Heart left ventricle (tissue), 16 donors: ENCODE results near the gene STPG3. TPM values are rescaled to one million over a fixed set of nuclear protein-coding genes. Genes with fewer than 3 reads are reported as not detected.

Source experiments
- ATAC-seq, 4 donors: fragments of 200-7000 bp; cut with Tn5 transposase; one replicate each; pipeline ENCODE4 v1.9.1; 2020 to 2022; ENCODE audit warnings: moderate library complexity in 4 of 4, mild to moderate bottlenecking in 3 of 4, moderate number of reproducible peaks in 1 of 4
- DNase-seq, 5 donors: peaks; one replicate each; pipeline ENCODE4 v3.0.0-alpha.2; 2020
- H3K27ac ChIP-seq, 12 donors: fragments of 200-600 bp; sonication (generic) in 4 of 12; one replicate each; pipeline versions ENCODE4 v1.5.0 to v1.8.0; 2016 to 2022; ENCODE audit warnings: mild to moderate bottlenecking in 2 of 12
- H3K27me3 ChIP-seq, 9 donors: fragments of 200-600 bp; sonication (generic) in 2 of 9; one replicate each; pipeline versions ENCODE4 v1.5.1 to v1.8.0; 2016 to 2022; ENCODE audit warnings: mild to moderate bottlenecking in 3 of 9
- H3K36me3 ChIP-seq, 9 donors: fragments of 200-600 bp; sonication (generic) in 2 of 9; one replicate each; pipeline versions ENCODE4 v1.5.0 to v1.8.0; 2018 to 2022; ENCODE audit warnings: mild to moderate bottlenecking in 2 of 9
- H3K4me1 ChIP-seq, 12 donors: fragments of 200-600 bp; sonication (generic) in 4 of 12; one replicate each; pipeline versions ENCODE4 v1.5.0 to v1.8.0; 2016 to 2022; ENCODE audit warnings: mild to moderate bottlenecking in 3 of 12
- H3K4me3 ChIP-seq, 12 donors: fragments of 200-600 bp; sonication (generic) in 4 of 12; one replicate each; pipeline versions ENCODE4 v1.5.0 to v1.8.0; 2017 to 2022; ENCODE audit warnings: mild to moderate bottlenecking in 9 of 12, moderate library complexity in 4 of 12
- H3K9me3 ChIP-seq, 12 donors: fragments of 200-600 bp; sonication (generic) in 4 of 12; one replicate each; pipeline versions ENCODE4 v1.5.0 to v1.8.0; 2016 to 2022; ENCODE audit warnings: mild to moderate bottlenecking in 1 of 12
- POLR2A ChIP-seq, 2 donors: fragments of 450-650 bp; IDR thresholded peaks; one replicate each; pipeline ENCODE4 v1.6.1; 2017; ENCODE audit warnings: antibody characterized with exemption in 2 of 2, mild to moderate bottlenecking in 2 of 2, moderate library complexity in 2 of 2
- WGBS, 4 donors: extraction: QIAGEN DNeasy Blood & Tissue Kit in 2 of 4; methylation state at CpG; one replicate each; pipeline versions ENCODE4 v1.1.5 to v1.1.7; 2013 to 2018; 5-methylcytosine and 5-hydroxymethylcytosine counted together
- intact Hi-C, 10 donors: fragments of 100-400 bp; cut with DNase I; formaldehyde crosslinking; loops; one replicate each; pipeline versions ENCODE4 v1.11.1 to v1.14.2; 2022
- polyA plus RNA-seq, 2 donors: library from polyadenylated mRNA; stranded (reverse); fragments of 200-250 nt; gene quantifications; one replicate each; pipeline ENCODE4 v1.2.3, GENCODE V29; 2013
- total RNA-seq, 9 donors: library from RNA; depleted of rRNA in 2 of 9; stranded (reverse); fragments of >200 nt in 2 of 9; fragmentation: NEBNext Ultra II Directional in 3 of 9; extraction: Animal tissue kit (Norgen Biotek cat#: 25700) in 3 of 9; gene quantifications; one replicate each; pipeline versions ENCODE4 v1.1.0 to v1.2.4, GENCODE V29; 2016 to 2023
- TF ChIP-seq, protein P1 (sequence below), 12 donors: fragments of 200-600 bp; sonication (generic) in 4 of 12; IDR thresholded peaks; one replicate each; pipeline versions ENCODE4 v1.5.0 to v1.8.0; 2018 to 2022; ENCODE audit warnings: antibody characterized with exemption in 12 of 12, mild to moderate bottlenecking in 5 of 12
- donor health status: ischemic (EF 13 %, LVEDD 7.1; RV severe dilation, severe dysfunction).
- donor health status: healthy with polysubstance abuse.
- donor health status: DM: no; HTN: yes; CAD: no.
- donor health status: DM: no; HTN: no; CAD: no.
- donor health status: ischemic (EF 25% LVEDD 6.9; RV normal size, moderate dysfunction).
- donor health status: ischemic (EF 25% LVEDD 5.7; RV mildly dilated, moderate dysfunction).
- donor health status: healthy.
- donor health status: DM: yes; HTN: yes; CAD: no.
- donor health status: ischemic (EF 35%, LVEDD 5.7; RV mildly dilated, moderate dysfunction).
- donor health status: nonischemic (EF 11% LVEDD 7.7; RV severe dilation, severe dysfunction).
- donor health status: DM: yes; HTN: yes; CAD: no.
- donor health status: PGD.
- donor health status: ischemic (EF 29% LVEDD 5.4; RV normal size, mild dysfunction).
- donor health status: nonischemic (EF 23%, LVEDD 6.1; RV moderate dilation, normal function).

Gene STPG3
- total and polyA plus RNA-seq, 11 donors = 0.23 to 0.61 (median 0.31) TPM; not detected in 8

DNA sequence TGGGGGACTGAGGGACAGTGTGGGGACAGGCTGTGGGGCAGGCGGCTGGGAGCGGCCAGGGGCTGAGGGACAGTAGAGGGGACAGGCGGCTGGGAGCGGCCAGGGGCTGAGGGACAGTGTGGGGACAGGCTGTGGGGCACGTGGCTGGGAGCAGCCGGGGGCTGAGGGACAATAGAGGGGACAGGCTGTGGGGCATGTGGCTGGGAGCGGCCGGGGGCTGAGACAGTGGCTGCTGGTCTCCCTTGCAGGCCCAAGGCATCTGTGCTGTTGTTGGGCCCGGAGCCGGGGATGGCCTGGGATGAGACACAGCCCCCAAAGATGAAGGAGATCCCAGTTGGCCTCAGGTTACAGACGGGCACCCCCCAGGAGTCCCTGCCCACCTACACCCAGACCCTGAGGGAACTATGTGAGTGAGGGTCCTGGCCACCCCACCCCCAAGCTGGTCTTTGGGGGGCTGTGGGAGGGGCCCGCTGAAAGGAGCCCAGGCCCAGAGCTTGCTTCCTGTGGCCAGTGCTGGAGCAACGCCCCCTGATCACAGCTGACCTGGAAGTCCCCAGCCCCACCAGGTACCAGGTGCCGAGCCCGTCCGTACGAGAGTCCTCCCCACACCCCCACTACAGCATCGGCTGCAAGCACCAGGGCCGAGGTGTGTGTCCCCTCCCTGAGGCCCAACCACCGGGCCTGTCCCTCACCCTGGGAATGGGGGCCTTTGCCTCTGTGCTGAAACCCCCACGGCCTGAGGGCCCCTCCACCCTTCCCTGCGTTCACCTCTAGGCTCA, 593 bp downstream of the STPG3 start:
- DNase-seq (peak in 1 of 5 donors; percentile 65), ATAC-seq (no peak)
- Histone ChIP-seq H3K4me3 (no peak overlapping the region), H3K27ac (no peak overlapping the region), H3K9me3 (no peaks in the 10 kb centered on the region), H3K27me3 (no peaks in the 10 kb centered on the region), H3K4me1 (peaks cover 6 to 43% (median 23%) of the 10 kb centered on the region in 12 donors), H3K36me3 (peaks cover 0 to 6% (median 2%) of the 10 kb centered on the region in 9 donors)
- TF ChIP-seq POLR2A (IDR thresholded peaks at IDR 0.05) = no peak
- TF ChIP-seq, protein P1, sequence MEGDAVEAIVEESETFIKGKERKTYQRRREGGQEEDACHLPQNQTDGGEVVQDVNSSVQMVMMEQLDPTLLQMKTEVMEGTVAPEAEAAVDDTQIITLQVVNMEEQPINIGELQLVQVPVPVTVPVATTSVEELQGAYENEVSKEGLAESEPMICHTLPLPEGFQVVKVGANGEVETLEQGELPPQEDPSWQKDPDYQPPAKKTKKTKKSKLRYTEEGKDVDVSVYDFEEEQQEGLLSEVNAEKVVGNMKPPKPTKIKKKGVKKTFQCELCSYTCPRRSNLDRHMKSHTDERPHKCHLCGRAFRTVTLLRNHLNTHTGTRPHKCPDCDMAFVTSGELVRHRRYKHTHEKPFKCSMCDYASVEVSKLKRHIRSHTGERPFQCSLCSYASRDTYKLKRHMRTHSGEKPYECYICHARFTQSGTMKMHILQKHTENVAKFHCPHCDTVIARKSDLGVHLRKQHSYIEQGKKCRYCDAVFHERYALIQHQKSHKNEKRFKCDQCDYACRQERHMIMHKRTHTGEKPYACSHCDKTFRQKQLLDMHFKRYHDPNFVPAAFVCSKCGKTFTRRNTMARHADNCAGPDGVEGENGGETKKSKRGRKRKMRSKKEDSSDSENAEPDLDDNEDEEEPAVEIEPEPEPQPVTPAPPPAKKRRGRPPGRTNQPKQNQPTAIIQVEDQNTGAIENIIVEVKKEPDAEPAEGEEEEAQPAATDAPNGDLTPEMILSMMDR (IDR thresholded peaks at IDR 0.05) = no peak
- intact Hi-C loops = no loop called here
- 90 to 94% (median 90%) methylated on average over 16 to 22 of the region's 22 CpGs for WGBS, 4 donors

DNA sequence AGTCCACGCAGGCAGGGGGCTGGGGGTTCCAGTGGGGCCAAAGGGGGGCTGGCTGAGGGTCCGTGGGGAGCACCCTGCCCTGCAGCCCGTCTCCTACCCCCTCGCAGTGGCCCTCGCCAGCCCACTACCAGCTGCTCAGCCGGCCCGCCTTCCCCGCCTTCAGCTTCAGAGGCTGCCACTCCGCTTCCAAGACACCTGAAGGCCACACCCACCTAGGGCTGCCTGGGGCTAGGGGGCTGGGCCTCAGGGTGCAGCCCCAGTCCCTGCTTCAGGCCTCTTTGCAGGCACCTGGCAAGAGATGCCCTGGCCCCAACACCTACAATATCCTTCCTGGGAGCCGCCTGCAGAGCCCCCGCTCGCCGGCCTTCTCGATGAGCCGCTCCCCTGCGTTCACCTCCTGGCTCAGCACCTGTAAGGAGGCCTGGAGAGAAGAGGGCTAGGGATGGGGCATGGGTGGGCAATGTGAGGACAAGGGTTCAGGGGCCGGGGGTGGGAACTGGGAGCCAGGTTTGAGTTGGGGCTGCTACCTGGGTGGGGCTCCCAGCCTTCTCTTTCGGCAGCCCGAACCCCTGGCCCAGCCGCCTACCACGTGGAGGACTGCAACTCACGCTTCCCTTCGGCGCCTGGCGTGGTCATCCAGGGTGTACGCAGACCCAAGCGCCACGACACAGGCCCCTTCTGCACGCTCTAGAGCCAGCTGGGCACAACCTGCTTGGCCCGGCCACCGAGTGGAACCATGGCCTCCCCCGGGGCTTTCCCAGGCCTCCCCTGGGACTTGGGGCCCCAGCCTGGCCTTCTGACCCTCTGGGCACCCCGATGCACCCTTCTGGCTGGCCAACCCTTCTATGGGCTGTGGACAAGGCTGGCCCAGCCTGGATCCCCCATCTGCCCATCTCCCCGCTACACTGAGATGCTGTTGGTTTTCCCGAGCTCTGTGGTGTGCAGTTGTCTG, 1.7 kb downstream of the STPG3 start:
- no peak overlapping the region for H3K27ac ChIP-seq
- DNase-seq (peak in 1 of 5 donors; percentile 57), ATAC-seq (no peak)
- TF ChIP-seq POLR2A (IDR thresholded peaks at IDR 0.05) = no peak
- no peak overlapping the region for H3K4me3 ChIP-seq
- H3K27me3 ChIP-seq = no peaks in the 10 kb centered on the region
- peaks cover 7 to 46% (median 27%) of the 10 kb centered on the region in 12 donors for H3K4me1 ChIP-seq
- no peaks in the 10 kb centered on the region for H3K9me3 ChIP-seq
- WGBS, 4 donors = 86 to 94% (median 91%) methylated on average over 31 to 35 of the region's 35 CpGs
- H3K36me3 ChIP-seq = peaks cover 0 to 18% (median 12%) of the 10 kb centered on the region in 9 donors
- intact Hi-C loops = no loop called here

- Histone ChIP-seq H3K27me3 (no peaks in the 10 kb centered on the region), H3K36me3 (peaks cover 0 to 28% (median 23%) of the 10 kb centered on the region in 9 donors), H3K9me3 (no peaks in the 10 kb centered on the region), H3K4me1 (peaks cover 7 to 46% (median 27%) of the 10 kb centered on the region in 12 donors), H3K27ac (peak overlapping the region in 10 of 12 donors; percentile 65 to 95 (median 86)), H3K4me3 (peak overlapping the region; percentile 64 to 100 (median 99))
- ATAC-seq (peak in 1 of 4 donors; percentile 2), DNase-seq (peak in 1 of 5 donors; percentile 62)
- TF ChIP-seq, protein P1 (IDR thresholded peaks at IDR 0.05) = no peak
- no peak for TF ChIP-seq POLR2A (IDR thresholded peaks at IDR 0.05)
- intact Hi-C loops = no loop called here
- WGBS, 4 donors = 66 to 76% (median 72%) methylated on average over 18 to 21 of the region's 21 CpGs
These were observed 2.9 kb downstream of the STPG3 start for GRCh38 chr9:137253717-137254623.
